ENCODE data around the gene ITGB3.

DNA sequence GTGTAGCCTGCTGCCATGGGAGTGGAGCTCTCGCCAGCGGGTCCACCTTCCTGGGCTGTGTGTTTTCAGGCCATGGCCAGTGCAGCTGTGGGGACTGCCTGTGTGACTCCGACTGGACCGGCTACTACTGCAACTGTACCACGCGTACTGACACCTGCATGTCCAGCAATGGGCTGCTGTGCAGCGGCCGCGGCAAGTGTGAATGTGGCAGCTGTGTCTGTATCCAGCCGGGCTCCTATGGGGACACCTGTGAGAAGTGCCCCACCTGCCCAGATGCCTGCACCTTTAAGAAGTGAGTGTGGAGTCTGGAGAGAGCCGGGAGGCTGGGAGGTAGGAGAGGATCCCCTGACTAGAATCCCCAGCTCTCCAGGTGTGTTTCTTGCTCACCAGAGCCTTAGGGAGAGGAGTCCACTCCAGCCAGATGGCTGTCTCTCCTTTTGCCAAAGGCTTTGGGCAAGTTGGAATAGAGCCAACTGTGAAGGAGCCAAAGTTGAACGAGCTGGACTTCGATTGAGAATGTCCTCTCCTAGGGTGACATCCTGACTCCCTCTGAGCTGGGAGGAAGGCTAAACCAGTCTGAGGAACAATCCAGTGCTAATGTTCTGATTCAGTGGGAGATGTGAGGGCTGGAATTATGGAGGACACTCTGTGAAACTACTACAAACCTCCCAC is 45.7 kb downstream of the ITGB3 start:
- no peak for TF ChIP-seq POLR2AphosphoS5 (IDR thresholded peaks at IDR 0.05)
- TF ChIP-seq, protein P1, sequence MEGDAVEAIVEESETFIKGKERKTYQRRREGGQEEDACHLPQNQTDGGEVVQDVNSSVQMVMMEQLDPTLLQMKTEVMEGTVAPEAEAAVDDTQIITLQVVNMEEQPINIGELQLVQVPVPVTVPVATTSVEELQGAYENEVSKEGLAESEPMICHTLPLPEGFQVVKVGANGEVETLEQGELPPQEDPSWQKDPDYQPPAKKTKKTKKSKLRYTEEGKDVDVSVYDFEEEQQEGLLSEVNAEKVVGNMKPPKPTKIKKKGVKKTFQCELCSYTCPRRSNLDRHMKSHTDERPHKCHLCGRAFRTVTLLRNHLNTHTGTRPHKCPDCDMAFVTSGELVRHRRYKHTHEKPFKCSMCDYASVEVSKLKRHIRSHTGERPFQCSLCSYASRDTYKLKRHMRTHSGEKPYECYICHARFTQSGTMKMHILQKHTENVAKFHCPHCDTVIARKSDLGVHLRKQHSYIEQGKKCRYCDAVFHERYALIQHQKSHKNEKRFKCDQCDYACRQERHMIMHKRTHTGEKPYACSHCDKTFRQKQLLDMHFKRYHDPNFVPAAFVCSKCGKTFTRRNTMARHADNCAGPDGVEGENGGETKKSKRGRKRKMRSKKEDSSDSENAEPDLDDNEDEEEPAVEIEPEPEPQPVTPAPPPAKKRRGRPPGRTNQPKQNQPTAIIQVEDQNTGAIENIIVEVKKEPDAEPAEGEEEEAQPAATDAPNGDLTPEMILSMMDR (IDR thresholded peaks at IDR 0.05 in 8 of 11, conservative IDR thresholded peaks at IDR 0.05 in 3 of 11): no peak

All from spleen (tissue), 7 donors.